Thoracic aorta (tissue), 2 donors: ENCODE results near the gene SPTA1. TPM values are rescaled to one million over a fixed set of nuclear protein-coding genes. Genes with fewer than 3 reads are reported as not detected.

ENCODE experiments used
- ATAC-seq: fragments of 150-250 bp; one replicate; pipeline ENCODE4 v1.8.0; 2017; ENCODE audit warnings: low read depth; ENCODE audit not compliant: insufficient number of reproducible peaks, low FRiP score
- DNase-seq: peaks from one replicate; pipeline ENCODE4 v3.0.0-alpha.2; 2020; ENCODE audit warnings: low spot score
- H3K27ac ChIP-seq, 2 donors: fragments of 200-600 bp; sonication (generic); 1 replicate in 1 of 2; 2 replicates in 1 of 2; pipeline ENCODE4 v1.5.1; 2016; ENCODE audit warnings: mild to moderate bottlenecking in 2 of 2, moderate library complexity in 2 of 2
- H3K27me3 ChIP-seq: fragments of 200-600 bp; sonication (generic); replicated peaks from 2 replicates; pipeline ENCODE4 v1.6.0; 2016; ENCODE audit warnings: mild to moderate bottlenecking; ENCODE audit not compliant: insufficient read depth
- H3K36me3 ChIP-seq: fragments of 200-600 bp; sonication (generic); one replicate; pipeline ENCODE4 v1.5.1; 2016
- H3K4me1 ChIP-seq, 2 donors: fragments of 200-600 bp; sonication (generic); 1 replicate in 1 of 2; 2 replicates in 1 of 2; pipeline versions ENCODE4 v1.5.1 to v1.6.0; 2016; ENCODE audit warnings: low read depth in 2 of 2, mild to moderate bottlenecking in 1 of 2; ENCODE audit not compliant: control insufficient read depth in 1 of 2
- H3K4me3 ChIP-seq: fragments of 200-600 bp; sonication (generic); 2 replicates; pipeline ENCODE4 v1.5.1; 2016; ENCODE audit warnings: mild to moderate bottlenecking
- H3K9me3 ChIP-seq: fragments of 200-600 bp; sonication (generic); 2 replicates; pipeline ENCODE4 v1.5.1; 2016
- CTCF ChIP-seq: fragments of 200-600 bp; sonication (generic); IDR thresholded peaks from one replicate; pipeline ENCODE4 v1.5.1; 2019; ENCODE audit warnings: antibody characterized with exemption
- total RNA-seq, 2 donors: library from RNA; depleted of rRNA; stranded (reverse); fragments of >200 nt; gene quantifications; one replicate each; pipeline versions ENCODE4 v1.1.0 to v1.2.3, GENCODE V29; 2016

SPTA1 gene
- total RNA-seq, 2 donors from 2014 or later = not detected

- Histone ChIP-seq H3K4me1 (no peaks in the 10 kb centered on the region), H3K4me3 (no peak within 1 kb of the TSS), H3K9me3 (no peaks in the 10 kb centered on the region), H3K27me3 (no peaks in the 10 kb centered on the region), H3K27ac (no peak within 1 kb of the TSS), H3K36me3 (no peaks in the 10 kb centered on the region)
- DNase-seq (no peak), ATAC-seq (no peak)
- TF ChIP-seq CTCF = no peak
Measured at GRCh38 chr1:158570480-158570879, 116.0 kb downstream of the SPTA1 start, which contains the start of gene OR6P1. Gene OR6P1 (minus strand): TSS chr1:158570580. CDS start chr1:158563604, 6,976 bp downstream.

DNA sequence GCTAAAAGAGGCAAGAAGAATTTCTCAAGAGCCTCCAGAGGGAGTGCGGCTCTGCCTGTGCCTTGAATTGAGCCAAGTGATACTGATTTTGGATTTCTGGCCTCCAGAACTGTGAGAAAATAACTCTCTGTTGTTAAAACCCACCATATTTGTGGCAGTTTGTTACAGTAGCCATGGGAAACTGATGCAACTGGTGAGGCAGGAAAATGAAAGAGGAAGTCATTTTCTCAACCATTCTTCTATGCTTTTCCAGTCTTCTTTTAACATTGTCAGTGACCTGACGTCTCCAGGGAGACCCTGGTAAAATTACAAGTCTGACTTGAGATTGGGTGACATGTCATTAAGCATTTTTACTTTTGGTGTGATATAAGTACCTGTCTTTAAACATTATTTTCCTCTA lies 121.9 kb downstream of the SPTA1 start:
- Histone ChIP-seq H3K4me3 (no peak overlapping the region), H3K27ac (no peak overlapping the region), H3K9me3 (no peaks in the 10 kb centered on the region), H3K36me3 (no peaks in the 10 kb centered on the region), H3K4me1 (no peaks in the 10 kb centered on the region), H3K27me3 (no peaks in the 10 kb centered on the region)
- no peak for ATAC-seq
- DNase-seq = no peak
- no peak for TF ChIP-seq CTCF

- TF ChIP-seq CTCF = no peak
- no peaks in the 10 kb centered on the region for H3K36me3 ChIP-seq
- H3K4me1 ChIP-seq = no peaks in the 10 kb centered on the region
- ATAC-seq = no peak
- no peaks in the 10 kb centered on the region for H3K27me3 ChIP-seq
- no peak for DNase-seq
- H3K9me3 ChIP-seq = no peaks in the 10 kb centered on the region
- no peak overlapping the region for H3K27ac ChIP-seq
- H3K4me3 ChIP-seq = no peak overlapping the region
Measured at GRCh38 chr1:158563853-158564252, 122.7 kb downstream of the SPTA1 start.

Other genes with a start within 250 kb of the SPTA1 start
- gene OR10K1, start 224.9 kb downstream of the SPTA1 start, total RNA-seq = not detected
- not detected for gene OR10R2, start 214.5 kb downstream of the SPTA1 start, total RNA-seq
- not detected for gene OR6Y1, start 132.3 kb downstream of the SPTA1 start, total RNA-seq
- gene OR6P1, start 116.1 kb downstream of the SPTA1 start, total RNA-seq = not detected
- not detected for gene OR10X1, start 106.8 kb downstream of the SPTA1 start, total RNA-seq
- gene OR10Z1, start 81.4 kb downstream of the SPTA1 start, total RNA-seq = not detected
- gene OR6K2, start 13.9 kb upstream of the SPTA1 start, total RNA-seq = not detected
- not detected for gene OR6K3, start 34.0 kb upstream of the SPTA1 start, total RNA-seq
- not detected for gene OR6K6, start 68.0 kb upstream of the SPTA1 start, total RNA-seq
- gene OR6N1, start 85.5 kb upstream of the SPTA1 start, total RNA-seq = not detected
- not detected for gene OR6N2, start 94.5 kb upstream of the SPTA1 start, total RNA-seq
- 10 to 100 TPM; 11.0 to 12.7 TPM for gene MNDA, start 144.6 kb upstream of the SPTA1 start, total RNA-seq
- 1 to 10 TPM; 2.8 to 6.5 TPM for gene PYHIN1, start 244.8 kb upstream of the SPTA1 start, total RNA-seq